HEK293T (cell line): Measurements from ENCODE around the gene CCDC32.

Source experiments
- ARNT ChIP-seq: fragments of 450-650 bp; IDR thresholded peaks from 2 replicates; pipeline ENCODE4 v1.6.1; 2017; ENCODE audit warnings: mild to moderate bottlenecking
- CTBP1 ChIP-seq: fragments of 450-650 bp; IDR thresholded peaks from 2 replicates; pipeline ENCODE4 v1.6.1; 2016; ENCODE audit warnings: borderline replicate concordance
- FOXA1 ChIP-seq: fragments of 450-650 bp; IDR thresholded peaks from 2 replicates; pipeline ENCODE4 v1.6.1; 2016; ENCODE audit warnings: mild to moderate bottlenecking

- no peak for TF ChIP-seq CTBP1
- TF ChIP-seq FOXA1, result no peak
- no peak for TF ChIP-seq ARNT
Measured at GRCh38 chr15:40564591-40565332, at the start of gene CCDC32.
